ENCODE data around the gene WDR17.

The WDR17 gene

DNA sequence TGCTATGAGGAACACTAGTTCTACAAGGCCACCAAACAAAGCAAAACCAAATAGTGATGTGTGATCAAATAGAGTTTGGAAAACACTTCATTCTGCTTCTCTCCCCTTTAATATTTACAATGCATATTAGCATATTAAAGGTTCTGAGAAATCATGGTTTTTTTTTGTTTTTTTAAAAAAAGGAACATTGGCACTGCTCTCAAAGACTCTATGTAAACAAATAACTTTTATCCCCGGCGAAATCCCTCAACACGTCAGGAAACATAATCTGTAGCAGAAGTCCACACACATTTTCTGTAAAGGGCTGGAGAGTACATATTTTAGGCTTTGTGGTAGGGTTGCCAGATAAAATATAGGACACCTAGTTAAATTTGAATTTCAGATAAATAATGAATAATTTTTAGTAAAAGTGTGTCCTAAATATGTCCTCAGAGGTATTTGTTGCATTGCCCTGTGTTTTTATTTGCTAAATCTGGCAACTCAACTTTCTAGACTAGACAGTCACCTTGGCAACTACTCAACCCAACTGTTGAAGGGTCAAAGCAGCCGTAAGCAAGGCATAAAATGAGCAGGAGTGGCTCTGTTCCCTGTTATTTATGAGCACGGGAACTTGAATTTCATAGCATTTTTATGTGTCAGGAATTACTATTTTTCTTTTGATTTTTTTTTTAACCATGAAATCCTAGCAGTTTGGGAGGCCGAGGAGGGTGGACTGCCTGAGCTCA, 121.2 kb downstream of the WDR17 start:
- Histone ChIP-seq H3K27ac (ENCODE audit: low read depth in 2 of 2, low read length in 2 of 2) (no peak overlapping the region), H3K9me3 (ENCODE audit: control insufficient read depth in 2 of 2, low read length in 2 of 2) (no peaks in the 10 kb centered on the region), H3K4me3 (ENCODE audit: low read length in 2 of 2) (no peak overlapping the region), H3K36me3 (ENCODE audit: control insufficient read depth in 2 of 2, insufficient read depth in 2 of 2, low read length in 2 of 2) (no peaks in the 10 kb centered on the region), H3K4me1 (ENCODE audit: control insufficient read depth in 2 of 2, insufficient read depth in 2 of 2, low read length in 2 of 2) (no peaks in the 10 kb centered on the region), H3K27me3 (ENCODE audit: control insufficient read depth in 2 of 2, insufficient read depth in 2 of 2, low read length in 2 of 2) (no peaks in the 10 kb centered on the region), H3K9ac (ENCODE audit: low read depth in 1 of 2, low read length in 2 of 2) (no peak overlapping the region)

DNA sequence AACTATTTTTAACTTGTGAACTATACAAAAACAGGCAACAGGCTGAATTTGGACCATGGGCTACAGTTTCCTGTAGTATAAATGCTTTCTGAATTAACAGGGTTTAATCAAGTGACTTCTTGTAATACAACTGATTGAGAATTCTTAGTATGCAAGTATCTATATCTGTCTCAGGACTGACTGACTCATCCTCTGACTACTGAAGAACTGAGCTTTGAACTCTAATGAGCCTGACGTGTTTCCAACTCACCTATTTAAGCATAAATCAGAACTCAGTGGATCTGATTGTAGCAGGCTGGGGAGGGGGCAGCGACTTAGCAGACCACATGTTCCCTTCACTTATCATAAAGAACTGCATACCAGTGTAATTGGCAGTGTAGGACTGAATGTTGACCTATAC, 122.0 kb downstream of the WDR17 start:
- Histone ChIP-seq H3K9me3 (ENCODE audit: control insufficient read depth in 2 of 2, low read length in 2 of 2) (no peaks in the 10 kb centered on the region), H3K27me3 (ENCODE audit: control insufficient read depth in 2 of 2, insufficient read depth in 2 of 2, low read length in 2 of 2) (no peaks in the 10 kb centered on the region), H3K27ac (ENCODE audit: low read depth in 2 of 2, low read length in 2 of 2) (no peak overlapping the region), H3K36me3 (ENCODE audit: control insufficient read depth in 2 of 2, insufficient read depth in 2 of 2, low read length in 2 of 2) (no peaks in the 10 kb centered on the region), H3K4me3 (ENCODE audit: low read length in 2 of 2) (no peak overlapping the region), H3K9ac (ENCODE audit: low read depth in 1 of 2, low read length in 2 of 2) (no peak overlapping the region), H3K4me1 (ENCODE audit: control insufficient read depth in 2 of 2, insufficient read depth in 2 of 2, low read length in 2 of 2) (no peaks in the 10 kb centered on the region)

DNA sequence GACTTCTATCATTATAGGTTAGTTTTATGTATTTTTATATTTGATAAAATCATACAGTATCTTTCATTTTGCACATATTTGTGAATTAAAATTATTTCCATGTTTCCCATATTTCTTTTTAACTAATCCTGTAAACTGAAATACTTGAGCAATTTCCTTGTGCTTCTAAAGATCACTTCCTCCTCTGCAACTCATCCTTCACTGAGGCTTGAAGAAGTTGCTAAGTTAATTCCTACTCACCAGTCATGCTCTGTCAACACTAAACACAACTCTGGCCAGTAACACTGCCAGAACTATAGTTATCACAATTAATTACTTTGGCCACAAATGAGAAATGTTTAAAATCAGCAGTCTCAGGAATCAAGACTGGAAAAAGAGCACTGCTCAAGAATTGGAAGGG, 123.0 kb downstream of the WDR17 start:
- Histone ChIP-seq H3K4me3 (ENCODE audit: low read length in 2 of 2) (no peak overlapping the region), H3K9me3 (ENCODE audit: control insufficient read depth in 2 of 2, low read length in 2 of 2) (no peaks in the 10 kb centered on the region), H3K4me1 (ENCODE audit: control insufficient read depth in 2 of 2, insufficient read depth in 2 of 2, low read length in 2 of 2) (no peaks in the 10 kb centered on the region), H3K27me3 (ENCODE audit: control insufficient read depth in 2 of 2, insufficient read depth in 2 of 2, low read length in 2 of 2) (no peaks in the 10 kb centered on the region), H3K36me3 (ENCODE audit: control insufficient read depth in 2 of 2, insufficient read depth in 2 of 2, low read length in 2 of 2) (no peaks in the 10 kb centered on the region), H3K27ac (ENCODE audit: low read depth in 2 of 2, low read length in 2 of 2) (no peak overlapping the region), H3K9ac (ENCODE audit: low read depth in 1 of 2, low read length in 2 of 2) (no peak overlapping the region)

DNA sequence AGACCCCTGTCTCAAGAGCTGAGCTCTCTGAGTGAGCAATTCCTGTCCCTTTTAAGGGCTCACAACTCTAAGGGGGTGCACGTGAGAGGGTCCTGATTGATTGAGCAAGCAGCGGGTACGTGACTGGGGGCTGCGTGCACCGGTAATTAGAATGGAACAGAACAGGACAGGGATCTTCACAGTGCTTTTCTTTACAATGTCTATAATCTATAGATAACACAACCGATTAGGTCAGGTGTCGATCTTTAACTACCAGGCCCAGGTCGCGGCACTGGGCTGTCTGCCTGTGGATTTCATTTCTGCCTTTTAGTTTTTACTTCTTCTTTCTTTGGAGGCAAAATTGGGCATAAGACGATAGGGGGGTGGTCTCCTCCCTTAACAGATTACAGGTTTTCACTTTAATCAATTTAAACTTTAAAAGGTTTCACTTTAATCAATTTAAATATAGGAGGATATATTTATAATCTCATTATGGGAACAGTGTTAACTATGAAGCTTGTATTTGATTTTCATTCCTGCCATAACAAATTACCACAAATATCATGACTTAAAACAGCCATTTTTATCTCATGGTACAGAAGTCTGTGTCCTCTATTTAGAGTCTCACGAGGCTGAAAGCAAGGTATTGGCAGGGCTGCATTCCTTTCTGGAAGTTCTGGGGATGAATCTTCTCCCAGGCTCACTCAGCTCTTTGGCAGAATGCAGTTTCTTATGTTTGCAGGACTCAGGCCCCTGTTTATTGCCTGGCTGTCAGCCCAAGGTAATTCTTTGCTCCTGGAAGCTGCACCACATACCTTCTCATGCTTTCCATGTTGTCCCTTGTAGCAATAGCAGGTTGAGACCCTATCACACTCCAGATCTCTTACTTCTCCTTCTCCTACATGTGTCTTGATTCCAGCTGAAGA, 124.5 kb downstream of the WDR17 start:
- H3K4me3 ChIP-seq (ENCODE audit: low read length in 2 of 2) = no peak overlapping the region
- no peaks in the 10 kb centered on the region for H3K9me3 ChIP-seq (ENCODE audit: control insufficient read depth in 2 of 2, low read length in 2 of 2)
- H3K27me3 ChIP-seq (ENCODE audit: control insufficient read depth in 2 of 2, insufficient read depth in 2 of 2, low read length in 2 of 2) = no peaks in the 10 kb centered on the region
- no peak overlapping the region for H3K9ac ChIP-seq (ENCODE audit: low read depth in 1 of 2, low read length in 2 of 2)
- peaks cover 2 to 3% of the 10 kb centered on the region in 2 donors for H3K4me1 ChIP-seq (ENCODE audit: control insufficient read depth in 2 of 2, insufficient read depth in 2 of 2, low read length in 2 of 2)
- no peak overlapping the region for H3K27ac ChIP-seq (ENCODE audit: low read depth in 2 of 2, low read length in 2 of 2)
- no peaks in the 10 kb centered on the region for H3K36me3 ChIP-seq (ENCODE audit: control insufficient read depth in 2 of 2, insufficient read depth in 2 of 2, low read length in 2 of 2)

DNA sequence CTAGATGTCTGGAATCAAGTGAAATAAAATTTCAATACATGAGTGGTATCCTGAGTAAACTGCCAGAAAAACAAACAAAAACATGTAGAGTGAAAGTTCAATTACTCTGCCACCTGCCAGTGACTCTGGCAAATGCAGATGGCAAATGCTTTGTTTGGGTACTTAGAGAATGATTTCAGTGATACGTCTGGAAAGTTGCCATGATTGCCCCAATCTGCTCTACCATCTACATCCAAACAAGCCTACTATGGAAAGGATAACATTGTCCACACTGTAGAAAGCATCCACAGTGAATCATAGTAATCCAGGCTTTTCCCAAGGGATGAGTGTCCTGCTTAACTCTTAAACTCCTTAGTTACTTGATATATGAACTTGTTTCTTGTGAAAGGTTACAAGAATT, 126.3 kb downstream of the WDR17 start:
- Histone ChIP-seq H3K36me3 (ENCODE audit: control insufficient read depth in 2 of 2, insufficient read depth in 2 of 2, low read length in 2 of 2) (no peaks in the 10 kb centered on the region), H3K27me3 (ENCODE audit: control insufficient read depth in 2 of 2, insufficient read depth in 2 of 2, low read length in 2 of 2) (no peaks in the 10 kb centered on the region), H3K9me3 (ENCODE audit: control insufficient read depth in 2 of 2, low read length in 2 of 2) (no peaks in the 10 kb centered on the region), H3K27ac (ENCODE audit: low read depth in 2 of 2, low read length in 2 of 2) (no peak overlapping the region), H3K4me1 (ENCODE audit: control insufficient read depth in 2 of 2, insufficient read depth in 2 of 2, low read length in 2 of 2) (peaks cover 4% of the 10 kb centered on the region in 2 donors), H3K4me3 (ENCODE audit: low read length in 2 of 2) (no peak overlapping the region), H3K9ac (ENCODE audit: low read depth in 1 of 2, low read length in 2 of 2) (no peak overlapping the region)

DNA sequence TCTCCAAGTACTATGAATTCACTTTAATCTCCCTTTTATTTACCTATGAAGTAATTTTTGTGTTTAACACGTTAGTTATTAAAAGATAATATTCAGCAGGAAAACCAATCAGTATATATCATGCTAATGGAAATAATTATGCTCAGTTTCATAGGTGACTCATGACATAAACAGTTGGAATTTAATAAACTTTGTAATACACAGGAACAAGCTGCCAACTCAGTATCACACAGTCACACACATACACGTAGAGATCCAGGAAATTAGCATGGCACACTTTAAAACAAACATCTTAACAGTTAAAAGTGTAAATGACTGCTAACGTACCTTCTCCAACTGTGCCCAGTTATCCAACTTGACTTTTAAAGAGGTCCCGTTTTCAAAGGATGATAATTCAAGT, 127.5 kb downstream of the WDR17 start:
- Histone ChIP-seq H3K4me3 (ENCODE audit: low read length in 2 of 2) (no peak overlapping the region), H3K36me3 (ENCODE audit: control insufficient read depth in 2 of 2, insufficient read depth in 2 of 2, low read length in 2 of 2) (no peaks in the 10 kb centered on the region), H3K4me1 (ENCODE audit: control insufficient read depth in 2 of 2, insufficient read depth in 2 of 2, low read length in 2 of 2) (peaks cover 4% of the 10 kb centered on the region in 2 donors), H3K27ac (ENCODE audit: low read depth in 2 of 2, low read length in 2 of 2) (no peak overlapping the region), H3K9me3 (ENCODE audit: control insufficient read depth in 2 of 2, low read length in 2 of 2) (no peaks in the 10 kb centered on the region), H3K9ac (ENCODE audit: low read depth in 1 of 2, low read length in 2 of 2) (no peak overlapping the region), H3K27me3 (ENCODE audit: control insufficient read depth in 2 of 2, insufficient read depth in 2 of 2, low read length in 2 of 2) (no peaks in the 10 kb centered on the region)

DNA sequence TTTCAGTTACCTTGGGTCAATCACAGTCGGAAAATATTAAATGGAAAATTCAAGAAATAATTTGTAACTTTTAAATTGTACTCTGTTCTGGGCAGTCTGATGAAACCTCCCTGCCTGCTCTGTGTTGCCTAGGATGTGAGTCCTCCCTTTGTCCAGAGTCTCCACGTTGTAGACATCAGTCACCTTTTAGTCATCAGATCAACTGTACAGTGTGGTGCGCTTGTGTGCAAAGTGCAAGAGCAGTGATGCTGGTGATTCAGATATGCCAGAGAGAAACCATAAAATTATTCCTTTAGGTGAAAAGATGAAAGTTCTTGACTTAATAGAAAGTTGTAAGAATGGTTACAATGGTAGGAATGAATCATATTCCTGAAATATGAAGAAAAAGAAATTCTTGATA, 128.3 kb downstream of the WDR17 start:
- Histone ChIP-seq H3K9me3 (ENCODE audit: control insufficient read depth in 2 of 2, low read length in 2 of 2) (no peaks in the 10 kb centered on the region), H3K36me3 (ENCODE audit: control insufficient read depth in 2 of 2, insufficient read depth in 2 of 2, low read length in 2 of 2) (no peaks in the 10 kb centered on the region), H3K27ac (ENCODE audit: low read depth in 2 of 2, low read length in 2 of 2) (no peak overlapping the region), H3K27me3 (ENCODE audit: control insufficient read depth in 2 of 2, insufficient read depth in 2 of 2, low read length in 2 of 2) (no peaks in the 10 kb centered on the region), H3K4me3 (ENCODE audit: low read length in 2 of 2) (no peak overlapping the region), H3K4me1 (ENCODE audit: control insufficient read depth in 2 of 2, insufficient read depth in 2 of 2, low read length in 2 of 2) (peaks cover 4% of the 10 kb centered on the region in 2 donors), H3K9ac (ENCODE audit: low read depth in 1 of 2, low read length in 2 of 2) (no peak overlapping the region)

DNA sequence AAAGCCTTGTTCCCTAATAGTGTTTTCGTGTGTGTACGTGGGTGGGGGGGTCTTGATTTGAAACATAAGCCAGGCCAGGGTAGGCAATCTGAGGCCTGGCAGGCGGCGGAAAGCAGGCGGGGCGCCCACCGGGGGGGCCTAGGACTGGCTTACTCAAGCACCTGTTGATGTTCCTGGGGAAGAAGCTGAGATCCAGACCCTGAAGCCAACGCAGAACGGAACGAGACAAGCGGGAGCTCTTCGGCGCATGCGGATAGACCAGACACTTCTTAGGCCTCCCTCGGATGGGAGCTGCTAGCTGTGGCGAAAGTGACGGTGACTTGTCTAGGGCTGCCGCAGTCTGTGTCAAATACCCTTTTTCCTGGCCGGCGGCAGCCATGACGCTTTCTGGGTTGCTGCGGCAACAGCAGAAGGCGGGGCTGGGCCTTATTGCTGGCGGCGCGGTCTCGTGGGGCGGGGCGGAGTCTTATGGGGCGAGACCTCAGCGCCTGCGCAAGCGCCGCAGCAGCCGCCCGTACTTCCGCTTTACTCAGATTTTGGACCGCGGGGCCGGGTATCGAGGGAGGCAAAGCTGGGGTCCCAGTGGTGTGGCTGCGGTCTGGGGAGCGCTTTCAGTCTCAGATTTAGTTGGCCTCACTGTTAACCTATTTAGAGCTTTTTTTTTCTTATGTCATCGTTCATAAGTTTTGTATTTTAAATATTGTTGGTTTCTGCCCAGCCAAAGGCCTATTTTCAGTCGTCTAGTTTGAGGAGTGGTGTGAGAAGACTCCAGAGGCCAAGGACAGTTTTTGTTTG, 129.7 kb downstream of the WDR17 start, which contains the start of gene SPATA4:
Gene SPATA4, minus strand, starts transcription at position 402 of the 795 bp plus-strand sequence. Its CDS starts 23 bp downstream, at position 379.
- no peaks in the 10 kb centered on the region for H3K36me3 ChIP-seq (ENCODE audit: control insufficient read depth in 2 of 2, insufficient read depth in 2 of 2, low read length in 2 of 2)
- peak within 1 kb of the TSS; percentile 42 to 64 for H3K27ac ChIP-seq (ENCODE audit: low read depth in 2 of 2, low read length in 2 of 2)
- peak within 1 kb of the TSS; percentile 81 to 86 for H3K4me3 ChIP-seq (ENCODE audit: low read length in 2 of 2)
- peak within 1 kb of the TSS; percentile 35 to 62 for H3K9ac ChIP-seq (ENCODE audit: low read depth in 1 of 2, low read length in 2 of 2)
- peaks cover 4% of the 10 kb centered on the region in 2 donors for H3K4me1 ChIP-seq (ENCODE audit: control insufficient read depth in 2 of 2, insufficient read depth in 2 of 2, low read length in 2 of 2)
- H3K9me3 ChIP-seq (ENCODE audit: control insufficient read depth in 2 of 2, low read length in 2 of 2) = no peaks in the 10 kb centered on the region
- no peaks in the 10 kb centered on the region for H3K27me3 ChIP-seq (ENCODE audit: control insufficient read depth in 2 of 2, insufficient read depth in 2 of 2, low read length in 2 of 2)

DNA sequence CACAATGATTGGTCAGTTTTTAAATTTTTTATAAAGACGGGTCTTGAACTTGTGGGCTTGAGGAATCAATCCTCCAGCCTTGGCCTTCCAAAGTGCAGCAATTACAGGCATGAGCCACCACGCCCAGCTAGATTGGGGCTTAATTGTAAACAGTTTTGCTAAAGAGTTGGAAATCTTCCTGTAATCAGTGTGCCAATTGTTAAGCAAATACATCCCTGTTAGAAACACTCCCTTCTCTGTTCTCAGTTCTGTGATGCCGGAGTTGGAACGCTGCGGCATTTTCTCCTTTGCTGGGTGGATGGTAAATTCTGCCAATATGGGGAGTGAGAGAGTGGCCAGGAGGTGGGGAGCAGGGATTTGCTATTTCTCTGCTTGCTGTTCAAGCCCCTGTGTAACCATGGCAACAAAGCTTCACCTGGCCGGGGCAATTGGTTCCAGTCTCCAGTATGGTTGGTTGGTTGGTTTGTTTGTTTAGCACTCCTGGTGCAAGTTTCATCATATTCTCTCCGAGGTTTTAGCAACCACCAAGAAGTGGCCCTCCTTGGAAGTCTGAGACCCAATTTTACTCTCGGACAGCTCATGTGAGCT, 132.8 kb downstream of the WDR17 start:
- Histone ChIP-seq H3K27me3 (ENCODE audit: control insufficient read depth in 2 of 2, insufficient read depth in 2 of 2, low read length in 2 of 2) (no peaks in the 10 kb centered on the region), H3K36me3 (ENCODE audit: control insufficient read depth in 2 of 2, insufficient read depth in 2 of 2, low read length in 2 of 2) (no peaks in the 10 kb centered on the region), H3K27ac (ENCODE audit: low read depth in 2 of 2, low read length in 2 of 2) (no peak overlapping the region), H3K9ac (ENCODE audit: low read depth in 1 of 2, low read length in 2 of 2) (no peak overlapping the region), H3K4me3 (ENCODE audit: low read length in 2 of 2) (no peak overlapping the region), H3K4me1 (ENCODE audit: control insufficient read depth in 2 of 2, insufficient read depth in 2 of 2, low read length in 2 of 2) (peaks cover 4% of the 10 kb centered on the region in 2 donors), H3K9me3 (ENCODE audit: control insufficient read depth in 2 of 2, low read length in 2 of 2) (no peaks in the 10 kb centered on the region)

All from mucosa of rectum (tissue), 2 donors.